ENCODE measurements around the gene TLL1. TPM values are rescaled to one million over a fixed set of nuclear protein-coding genes. Genes with fewer than 3 reads are reported as not detected.

The TLL1 gene
- total RNA-seq, 1 donor from 2014 or later = not detected

GRCh38 chr4:166045457-166045856 is 172.4 kb downstream of the TLL1 start:
- H3K27me3 Mint-ChIP-seq = no peaks in the 10 kb centered on the region
- H3K4me3 Mint-ChIP-seq = no peak overlapping the region
- ATAC-seq (ENCODE audit: low read depth) (no peak), DNase-seq (no peak)
- CTCF ChIA-PET = no interaction called here
- POLR2A ChIA-PET = no interaction called here
- H3K4me1 Mint-ChIP-seq = no peaks in the 10 kb centered on the region
- intact Hi-C loops (cut with micrococcal nuclease) = no loop called here
- no peaks in the 10 kb centered on the region for H3K36me3 Mint-ChIP-seq (ENCODE audit: low read depth)
- TF ChIP-seq CTCF (IDR thresholded peaks at IDR 0.05) = no peak
- H3K27ac Mint-ChIP-seq = no peak overlapping the region
- H3K9me3 Mint-ChIP-seq = no peaks in the 10 kb centered on the region

- Mint-ChIP-seq H3K9me3 (no peaks in the 10 kb centered on the region), H3K36me3 (ENCODE audit: low read depth) (no peaks in the 10 kb centered on the region), H3K27me3 (no peaks in the 10 kb centered on the region), H3K4me3 (no peak overlapping the region), H3K27ac (no peak overlapping the region), H3K4me1 (no peaks in the 10 kb centered on the region)
- ATAC-seq (ENCODE audit: low read depth) (no peak), DNase-seq (no peak)
- CTCF ChIA-PET = no interaction called here
- intact Hi-C loops (cut with micrococcal nuclease) = no loop called here
- POLR2A ChIA-PET = no interaction called here
- TF ChIP-seq CTCF (IDR thresholded peaks at IDR 0.05) = no peak
These were observed 176.0 kb downstream of the TLL1 start for GRCh38 chr4:166049036-166049435.

- Mint-ChIP-seq H3K4me1 (no peaks in the 10 kb centered on the region), H3K27me3 (no peaks in the 10 kb centered on the region), H3K36me3 (ENCODE audit: low read depth) (no peaks in the 10 kb centered on the region), H3K9me3 (peaks cover 2% of the 10 kb centered on the region), H3K27ac (no peak overlapping the region), H3K4me3 (no peak overlapping the region)
- DNase-seq = no peak
- ChIA-PET CTCF (no interaction called here), POLR2A (no interaction called here)
- no peak for ATAC-seq (ENCODE audit: low read depth)
- intact Hi-C loops (cut with micrococcal nuclease) = no loop called here
- no peak for TF ChIP-seq CTCF (IDR thresholded peaks at IDR 0.05)
These were observed 191.7 kb downstream of the TLL1 start for GRCh38 chr4:166064721-166065120.

- Mint-ChIP-seq H3K4me1 (no peaks in the 10 kb centered on the region), H3K36me3 (ENCODE audit: low read depth) (no peaks in the 10 kb centered on the region)
These were observed 192.3 kb downstream of the TLL1 start for GRCh38 chr4:166065324-166065723.

GRCh38 chr4:166066936-166067335 is 193.9 kb downstream of the TLL1 start:
- H3K27ac Mint-ChIP-seq = no peak overlapping the region
- peaks cover 2% of the 10 kb centered on the region for H3K9me3 Mint-ChIP-seq
- DNase-seq = no peak
- no peaks in the 10 kb centered on the region for H3K4me1 Mint-ChIP-seq
- H3K27me3 Mint-ChIP-seq = no peaks in the 10 kb centered on the region
- no peak overlapping the region for H3K4me3 Mint-ChIP-seq
- ChIA-PET CTCF (no interaction called here), POLR2A (no interaction called here)
- no peak for TF ChIP-seq CTCF (IDR thresholded peaks at IDR 0.05)
- ATAC-seq (ENCODE audit: low read depth) = no peak
- intact Hi-C loops (cut with micrococcal nuclease) = no loop called here
- H3K36me3 Mint-ChIP-seq (ENCODE audit: low read depth) = no peaks in the 10 kb centered on the region

More at GRCh38 chr4:166065324-166065723, 192.3 kb downstream of the TLL1 start:
- no peaks in the 10 kb centered on the region for H3K27me3 Mint-ChIP-seq
- TF ChIP-seq CTCF (IDR thresholded peaks at IDR 0.05) = no peak
- ATAC-seq (ENCODE audit: low read depth) (no peak), DNase-seq (no peak)
- ChIA-PET CTCF (no interaction called here), POLR2A (no interaction called here)
- H3K27ac Mint-ChIP-seq = no peak overlapping the region
- intact Hi-C loops (cut with micrococcal nuclease) = no loop called here
- no peak overlapping the region for H3K4me3 Mint-ChIP-seq
- peaks cover 2% of the 10 kb centered on the region for H3K9me3 Mint-ChIP-seq

All from activated B cell treated with CpG ODN at 0.5 μM for 24 hours (primary cell).